GM19438 (cell line): ENCODE measurements around the gene ENO3.

Source experiments
- ATAC-seq: cut with Tn5 transposase; IDR thresholded peaks from one replicate; pipeline ENCODE4 v1.9.1; 2021; ENCODE audit warnings: low read depth; ENCODE audit not compliant: unreplicated experiment

The ENO3 gene

DNA sequence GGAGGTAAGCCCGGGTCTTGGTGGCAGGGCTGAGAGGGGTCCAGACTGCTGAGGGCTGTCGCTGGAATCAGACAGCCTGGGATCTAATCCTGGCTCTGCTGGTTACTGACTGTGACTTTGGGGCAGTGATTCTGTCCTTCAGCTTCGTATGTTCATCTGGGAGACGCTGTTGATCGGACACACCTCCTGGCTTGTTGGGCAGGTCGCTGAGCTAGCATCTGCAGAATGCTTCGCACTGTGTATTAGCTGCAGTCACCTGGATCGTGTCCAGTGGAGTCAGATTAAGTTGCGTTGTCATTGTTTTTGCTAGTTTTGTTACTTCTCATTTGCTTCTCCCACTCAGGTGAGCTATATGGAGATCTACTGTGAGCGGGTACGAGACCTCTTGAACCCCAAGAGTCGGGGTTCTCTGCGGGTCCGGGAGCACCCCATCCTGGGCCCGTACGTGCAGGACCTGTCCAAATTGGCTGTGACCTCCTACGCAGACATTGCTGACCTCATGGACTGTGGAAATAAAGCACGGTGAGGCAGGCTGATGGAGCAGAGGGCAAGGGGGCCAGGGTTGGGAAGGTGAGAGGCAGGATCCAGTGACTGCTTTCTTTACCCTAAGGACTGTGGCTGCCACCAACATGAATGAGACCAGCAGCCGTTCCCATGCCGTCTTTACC, 51.3 kb downstream of the ENO3 start:
- no peak for ATAC-seq

DNA sequence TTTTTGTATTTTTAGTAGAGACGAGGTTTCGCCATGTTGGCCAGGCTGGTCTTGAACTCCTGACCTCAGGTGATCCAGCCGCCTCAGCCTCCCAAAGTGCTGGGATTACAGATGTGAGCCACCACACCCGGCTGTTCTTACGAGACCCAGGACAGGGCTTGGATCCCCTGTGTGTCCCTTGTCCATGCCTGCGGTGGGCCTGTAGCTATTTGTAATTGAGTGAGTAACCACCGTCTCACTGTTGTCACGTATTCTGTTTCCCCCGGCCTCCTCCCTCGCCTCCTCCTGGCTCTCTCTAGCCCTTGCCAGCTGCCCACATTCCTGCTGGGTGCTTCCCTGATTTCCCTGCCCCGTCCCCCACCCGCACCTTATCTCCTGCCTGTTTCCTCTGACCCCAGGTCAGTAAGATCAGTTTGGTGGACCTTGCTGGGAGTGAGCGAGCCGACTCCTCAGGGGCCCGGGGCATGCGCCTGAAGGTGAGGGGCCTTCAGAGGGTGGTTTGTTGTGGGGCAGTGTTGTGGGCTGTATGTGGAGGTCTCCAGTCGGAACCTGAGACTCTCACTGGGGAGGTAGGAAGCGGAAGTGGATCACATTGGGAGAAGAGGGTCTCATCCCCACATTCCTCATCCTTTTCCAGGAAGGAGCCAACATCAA, 52.4 kb downstream of the ENO3 start:
- ATAC-seq, result no peak
